DMS114 treated with DMSO at 0.1 percent for 48 hours (cell line): Measurements from ENCODE around the gene PARD6G.

Experiments
- DNase-seq: peaks from one replicate; lab custom pipeline; 2025; ENCODE audit not compliant: unreplicated experiment; lab: John Stamatoyannopoulos, UW

PARD6G gene

GRCh38 chr18:80192653-80193385, 54.5 kb downstream of the PARD6G start:
- no peak for DNase-seq

GRCh38 chr18:80191907-80192652, 55.2 kb downstream of the PARD6G start:
- no peak for DNase-seq

GRCh38 chr18:80191264-80191663, 56.0 kb downstream of the PARD6G start:
- DNase-seq = no peak

GRCh38 chr18:80190311-80190710, 57.0 kb downstream of the PARD6G start:
- DNase-seq = no peak

- no peak for DNase-seq
Observed at GRCh38 chr18:80189531-80189865, 57.8 kb downstream of the PARD6G start.

- no peak for DNase-seq
Observed at GRCh38 chr18:80188643-80189530, 58.4 kb downstream of the PARD6G start.

- DNase-seq = no peak
Observed at GRCh38 chr18:80187956-80188642, 59.2 kb downstream of the PARD6G start.

GRCh38 chr18:80185545-80185944, 61.8 kb downstream of the PARD6G start:
- DNase-seq = no peak

GRCh38 chr18:80184243-80184772, 63.0 kb downstream of the PARD6G start:
- DNase-seq = no peak

GRCh38 chr18:80183273-80184050, 63.9 kb downstream of the PARD6G start:
- DNase-seq = no peak

GRCh38 chr18:80182855-80183254, 64.5 kb downstream of the PARD6G start:
- DNase-seq = no peak

- no peak for DNase-seq
Observed at GRCh38 chr18:80181642-80182461, 65.5 kb downstream of the PARD6G start.

GRCh38 chr18:80180778-80181564, 66.3 kb downstream of the PARD6G start:
- DNase-seq = no peak

GRCh38 chr18:80179857-80180558, 67.3 kb downstream of the PARD6G start:
- no peak for DNase-seq

- no peak for DNase-seq
Observed at GRCh38 chr18:80178935-80179818, 68.1 kb downstream of the PARD6G start.

GRCh38 chr18:80177128-80177527, 70.2 kb downstream of the PARD6G start:
- no peak for DNase-seq
